Omental fat pad (tissue), 4 donors: ENCODE data around the gene C11orf54. TPM values are rescaled to one million over a fixed set of nuclear protein-coding genes. Genes with fewer than 3 reads are reported as not detected.
A peak's percentile ranks its signal among the peaks of the same experiment; 100 is the strongest.
"Not testable (repeated sequence)": the region's sequence is repeated elsewhere in the genome, so short reads cannot be mapped to it uniquely, and the experiment has no call there.

Source experiments
- ATAC-seq: fragments of 150-250 bp; one replicate; pipeline ENCODE4 v1.9.1; 2016; ENCODE audit warnings: mild to moderate bottlenecking, moderate library complexity; ENCODE audit not compliant: low FRiP score
- DNase-seq: peaks from one replicate; pipeline ENCODE4 v3.0.0-alpha.2; 2019; ENCODE audit warnings: low spot score
- total RNA-seq, 4 donors: library from RNA; depleted of rRNA; stranded (reverse); fragments of >200 nt; gene quantifications; one replicate each; pipeline ENCODE4 v1.1.0, GENCODE V29; 2016
- TF ChIP-seq, protein P1 (sequence below), 3 donors: fragments of 450-650 bp; IDR thresholded peaks; one replicate each; pipeline ENCODE4 v1.5.1; 2016 to 2017; ENCODE audit warnings: antibody characterized with exemption in 3 of 3, mild to moderate bottlenecking in 3 of 3, moderate library complexity in 2 of 3

Gene C11orf54
- total RNA-seq, 4 donors from 2014 or later: 17.3 to 50.8 (median 41.5) TPM

DNA sequence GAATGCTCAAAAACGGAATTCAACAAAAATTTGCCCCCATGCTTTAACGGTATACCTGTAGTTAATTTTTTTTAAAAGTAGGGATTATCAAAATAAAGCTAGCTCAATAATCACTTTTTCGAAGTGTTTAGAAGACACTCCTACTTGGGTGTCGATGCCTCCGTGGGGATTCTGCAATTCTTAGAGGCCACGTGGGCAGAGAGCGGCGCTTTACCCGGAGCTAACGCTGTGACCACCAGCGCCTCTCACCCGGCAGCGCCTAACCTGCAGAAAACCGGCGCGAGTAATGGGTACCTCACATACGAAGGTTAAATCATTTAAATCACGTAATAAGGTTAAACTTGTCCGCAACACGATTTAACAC is 760 bp upstream of the C11orf54 start:
- no peak for DNase-seq
- TF ChIP-seq, protein P1, sequence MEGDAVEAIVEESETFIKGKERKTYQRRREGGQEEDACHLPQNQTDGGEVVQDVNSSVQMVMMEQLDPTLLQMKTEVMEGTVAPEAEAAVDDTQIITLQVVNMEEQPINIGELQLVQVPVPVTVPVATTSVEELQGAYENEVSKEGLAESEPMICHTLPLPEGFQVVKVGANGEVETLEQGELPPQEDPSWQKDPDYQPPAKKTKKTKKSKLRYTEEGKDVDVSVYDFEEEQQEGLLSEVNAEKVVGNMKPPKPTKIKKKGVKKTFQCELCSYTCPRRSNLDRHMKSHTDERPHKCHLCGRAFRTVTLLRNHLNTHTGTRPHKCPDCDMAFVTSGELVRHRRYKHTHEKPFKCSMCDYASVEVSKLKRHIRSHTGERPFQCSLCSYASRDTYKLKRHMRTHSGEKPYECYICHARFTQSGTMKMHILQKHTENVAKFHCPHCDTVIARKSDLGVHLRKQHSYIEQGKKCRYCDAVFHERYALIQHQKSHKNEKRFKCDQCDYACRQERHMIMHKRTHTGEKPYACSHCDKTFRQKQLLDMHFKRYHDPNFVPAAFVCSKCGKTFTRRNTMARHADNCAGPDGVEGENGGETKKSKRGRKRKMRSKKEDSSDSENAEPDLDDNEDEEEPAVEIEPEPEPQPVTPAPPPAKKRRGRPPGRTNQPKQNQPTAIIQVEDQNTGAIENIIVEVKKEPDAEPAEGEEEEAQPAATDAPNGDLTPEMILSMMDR (IDR thresholded peaks at IDR 0.05): no peak
- ATAC-seq: no peak

DNA sequence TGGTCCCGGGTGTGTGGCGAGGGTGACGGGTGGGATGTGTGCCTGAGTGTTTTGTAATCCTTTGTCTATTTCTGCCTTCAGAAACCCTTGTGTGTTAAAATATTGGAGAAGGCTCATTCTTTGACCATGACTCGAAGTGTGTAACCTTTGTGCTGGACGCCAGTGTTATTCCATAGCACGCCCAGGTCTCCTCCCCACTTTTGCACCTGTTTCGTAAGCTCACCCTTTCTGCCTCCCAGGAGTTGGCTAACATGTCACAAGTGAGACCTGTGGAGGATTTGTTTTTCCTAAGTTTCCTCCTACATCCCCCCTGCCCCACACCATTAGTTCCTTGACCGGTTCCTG is 382 bp downstream of the C11orf54 start:
- ATAC-seq (peak; percentile 67), DNase-seq (no peak)
- TF ChIP-seq, protein P1 (IDR thresholded peaks at IDR 0.05): no peak

DNA sequence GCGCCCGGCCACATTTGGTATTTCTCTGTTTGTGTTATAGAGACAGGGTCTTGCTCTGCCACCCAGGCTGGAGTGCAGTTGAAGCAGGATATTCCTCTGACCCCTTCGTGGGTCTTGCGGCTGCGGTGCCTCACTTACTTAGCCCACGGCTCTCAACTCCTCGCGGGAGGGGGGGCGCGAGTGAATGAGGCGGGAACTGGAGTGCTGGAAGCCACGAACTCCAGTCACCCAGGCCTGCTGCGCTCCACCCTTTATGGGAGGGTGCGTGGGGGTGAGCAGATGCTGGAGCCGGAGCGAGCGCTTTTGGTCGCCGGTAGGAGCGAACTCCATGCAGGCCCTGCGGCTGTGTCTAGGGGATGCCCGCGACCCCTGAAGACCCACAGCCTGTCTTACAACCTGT is 1.8 kb downstream of the C11orf54 start:
- TF ChIP-seq, protein P1 (IDR thresholded peaks at IDR 0.05): no peak
- DNase-seq (no peak), ATAC-seq (no peak)

DNA sequence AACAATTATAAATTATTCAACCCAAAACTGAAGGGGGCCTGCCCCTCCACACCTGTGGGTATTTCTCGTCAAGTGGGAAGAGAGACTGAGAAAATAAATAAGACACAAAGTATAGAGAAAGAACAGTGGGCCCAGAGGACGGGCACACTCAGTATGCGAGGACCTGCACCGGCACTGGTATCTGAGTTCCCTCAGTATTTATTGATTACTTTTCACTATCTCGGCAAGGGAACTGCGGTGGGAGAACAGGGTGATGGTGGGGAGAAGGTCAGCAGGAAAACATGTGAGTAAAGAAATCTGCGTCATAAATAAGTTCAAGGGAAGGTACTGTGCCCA is 3.2 kb downstream of the C11orf54 start:
- TF ChIP-seq, protein P1 (IDR thresholded peaks at IDR 0.05): no peak
- ATAC-seq: no peak
- DNase-seq: no peak

DNA sequence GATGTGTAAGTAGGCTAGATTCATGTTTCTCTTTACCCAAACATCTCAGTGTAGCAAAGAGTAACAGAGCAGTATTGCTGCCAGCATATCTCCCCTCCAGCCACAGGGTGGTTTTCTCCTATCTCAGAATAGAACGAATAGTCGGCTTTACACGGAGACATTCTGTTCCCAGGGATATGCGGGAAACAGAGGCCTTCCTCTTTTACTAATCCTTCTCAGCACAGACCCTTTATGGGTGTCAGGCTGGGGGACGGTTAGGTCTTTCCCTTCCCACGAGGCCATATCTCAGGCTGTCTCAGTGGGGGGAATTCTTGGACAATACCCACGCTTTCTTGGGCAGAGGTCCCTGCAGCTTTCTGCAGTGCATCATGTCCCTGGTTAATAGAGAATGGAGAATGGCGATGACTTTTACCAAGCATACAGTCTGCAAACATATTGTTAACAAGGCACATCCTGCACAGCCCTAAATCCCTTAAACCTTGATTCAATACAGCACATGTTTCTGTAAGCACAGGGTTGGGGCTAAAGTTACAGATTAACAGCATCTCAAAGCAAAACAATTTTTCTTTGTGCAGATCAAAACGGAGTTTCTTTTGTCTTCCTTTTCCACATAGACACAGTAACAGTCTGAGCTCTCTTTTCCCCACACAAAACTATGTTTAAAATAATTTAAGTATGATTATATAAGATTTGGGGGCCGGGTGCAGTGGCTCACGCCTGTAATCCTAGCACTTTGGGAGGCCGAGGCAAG is 3.7 kb downstream of the C11orf54 start:
- not testable (repeated sequence) for ATAC-seq, DNase-seq

DNA sequence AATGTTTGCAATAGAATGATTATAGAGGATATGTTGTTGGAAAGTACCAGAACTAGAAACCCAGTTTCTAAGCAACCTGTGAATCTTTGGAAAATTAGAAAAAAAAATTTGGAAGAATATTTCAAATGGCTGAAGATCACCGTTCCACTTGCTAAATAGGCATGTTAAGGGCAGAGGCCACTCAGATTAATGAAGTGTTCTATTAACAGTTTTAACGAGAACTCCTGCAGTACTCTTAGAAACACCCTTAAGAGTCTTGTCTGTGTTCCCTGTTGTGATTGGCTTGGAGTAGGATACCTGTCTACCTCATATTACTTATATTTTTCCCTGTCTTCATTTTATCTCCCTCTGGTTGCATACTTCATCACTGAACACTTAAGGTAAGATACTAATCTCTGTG is 4.6 kb downstream of the C11orf54 start:
- ATAC-seq (no peak), DNase-seq (no peak)
- TF ChIP-seq, protein P1 (IDR thresholded peaks at IDR 0.05): no peak

DNA sequence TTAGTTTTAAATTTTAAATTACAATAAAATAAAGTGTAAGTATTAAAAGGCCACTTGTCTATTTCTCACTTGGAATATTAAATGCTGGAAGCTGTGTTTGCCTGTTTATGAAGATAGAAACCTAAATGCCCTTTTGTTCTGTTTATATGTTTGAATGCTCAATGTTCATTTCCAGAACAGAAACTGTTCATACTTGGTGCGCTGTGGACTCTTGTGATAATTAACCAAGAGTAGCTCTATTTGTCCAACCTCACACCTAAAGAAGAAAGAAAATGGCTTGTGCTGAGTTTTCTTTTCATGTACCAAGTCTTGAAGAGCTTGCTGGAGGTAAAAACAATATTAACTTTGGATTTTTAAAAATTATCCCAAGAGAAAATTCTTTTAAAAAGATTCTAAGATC is 5.7 kb downstream of the C11orf54 start:
- ATAC-seq (no peak), DNase-seq (no peak)
- TF ChIP-seq, protein P1 (IDR thresholded peaks at IDR 0.05): no peak
